C1 segment of cervical spinal cord (tissue), 14 donors: Measurements from ENCODE around the gene RPS6KA3.
A peak's percentile ranks its signal among the peaks of the same experiment; 100 is the strongest.
"Not testable (repeated sequence)": the region's sequence is repeated elsewhere in the genome, so short reads cannot be mapped to it uniquely, and the experiment has no call there.

Experiments used
- DNase-seq, 14 donors: peaks; one replicate each; lab custom pipeline; 2025; lab: John Stamatoyannopoulos, UW

Gene RPS6KA3

GRCh38 chrX:20265726-20266681, 705 bp downstream of the RPS6KA3 start:
- peak in 6 of 14 donors; percentile 2 to 34 (median 18) for DNase-seq

- DNase-seq = peak in 11 of 14 donors; percentile 1 to 46 (median 8)
These were observed 1.4 kb downstream of the RPS6KA3 start for GRCh38 chrX:20265221-20265725.

GRCh38 chrX:20263474-20263873, 3.2 kb downstream of the RPS6KA3 start:
- no peak for DNase-seq

- no peak for DNase-seq
These were observed 5.8 kb downstream of the RPS6KA3 start for GRCh38 chrX:20260885-20261284.

GRCh38 chrX:20254712-20255299, 11.9 kb downstream of the RPS6KA3 start:
- no peak for DNase-seq

- no peak for DNase-seq
These were observed 13.5 kb downstream of the RPS6KA3 start for GRCh38 chrX:20253232-20253543.

- peak in 7 of 14 donors; percentile 0 to 31 (median 2) for DNase-seq
These were observed 14.1 kb downstream of the RPS6KA3 start for GRCh38 chrX:20252381-20253231.

- no peak for DNase-seq
These were observed 15.0 kb downstream of the RPS6KA3 start for GRCh38 chrX:20251691-20252090.

- not testable (repeated sequence) for DNase-seq
These were observed 16.6 kb downstream of the RPS6KA3 start for GRCh38 chrX:20250146-20250545.

- DNase-seq = no peak
These were observed 18.0 kb downstream of the RPS6KA3 start for GRCh38 chrX:20248592-20249192.

- no peak for DNase-seq
These were observed 21.8 kb downstream of the RPS6KA3 start for GRCh38 chrX:20244931-20245330.

- DNase-seq = no peak
These were observed 26.5 kb downstream of the RPS6KA3 start for GRCh38 chrX:20240201-20240600.

GRCh38 chrX:20237864-20238263, 28.8 kb downstream of the RPS6KA3 start:
- DNase-seq = no peak

- no peak for DNase-seq
These were observed 31.0 kb downstream of the RPS6KA3 start for GRCh38 chrX:20235755-20236154.

GRCh38 chrX:20233336-20233735, 33.4 kb downstream of the RPS6KA3 start:
- no peak for DNase-seq

- peak in 1 of 14 donors; percentile 85 for DNase-seq
These were observed 35.1 kb downstream of the RPS6KA3 start for GRCh38 chrX:20231598-20231997.

- no peak for DNase-seq
These were observed 36.3 kb downstream of the RPS6KA3 start for GRCh38 chrX:20230406-20230805.

GRCh38 chrX:20229155-20229554, 37.6 kb downstream of the RPS6KA3 start:
- DNase-seq = no peak

GRCh38 chrX:20228245-20228644, 38.5 kb downstream of the RPS6KA3 start:
- DNase-seq = no peak

GRCh38 chrX:20227116-20227515, 39.6 kb downstream of the RPS6KA3 start:
- peak in 1 of 14 donors; percentile 2 for DNase-seq

GRCh38 chrX:20225488-20225833, 41.2 kb downstream of the RPS6KA3 start:
- no peak for DNase-seq
